GM19467 (cell line): Measurements from ENCODE around the gene XRCC5.
"Not testable (repeated sequence)": the region's sequence is repeated elsewhere in the genome, so short reads cannot be mapped to it uniquely, and the experiment has no call there.

Source experiments
- ATAC-seq: cut with Tn5 transposase; IDR thresholded peaks from one replicate; pipeline ENCODE4 v1.9.1; 2021; ENCODE audit warnings: mild to moderate bottlenecking, moderate library complexity; ENCODE audit not compliant: unreplicated experiment

The XRCC5 gene

DNA sequence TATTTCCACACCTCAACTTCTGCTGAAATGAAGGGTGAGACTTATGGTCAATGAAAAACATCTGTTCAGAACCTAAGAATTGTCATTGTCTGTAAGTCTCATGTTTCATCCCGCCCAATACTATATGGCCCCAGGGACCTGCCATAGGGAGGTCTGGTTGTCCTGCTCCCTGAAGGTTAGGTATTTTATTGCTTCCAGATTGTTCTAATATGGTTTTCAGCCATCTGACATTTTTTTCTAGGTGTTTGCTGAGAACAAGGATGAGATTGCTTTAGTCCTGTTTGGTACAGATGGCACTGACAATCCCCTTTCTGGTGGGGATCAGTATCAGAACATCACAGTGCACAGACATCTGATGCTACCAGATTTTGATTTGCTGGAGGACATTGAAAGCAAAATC is 7.3 kb downstream of the XRCC5 start:
- no peak for ATAC-seq

DNA sequence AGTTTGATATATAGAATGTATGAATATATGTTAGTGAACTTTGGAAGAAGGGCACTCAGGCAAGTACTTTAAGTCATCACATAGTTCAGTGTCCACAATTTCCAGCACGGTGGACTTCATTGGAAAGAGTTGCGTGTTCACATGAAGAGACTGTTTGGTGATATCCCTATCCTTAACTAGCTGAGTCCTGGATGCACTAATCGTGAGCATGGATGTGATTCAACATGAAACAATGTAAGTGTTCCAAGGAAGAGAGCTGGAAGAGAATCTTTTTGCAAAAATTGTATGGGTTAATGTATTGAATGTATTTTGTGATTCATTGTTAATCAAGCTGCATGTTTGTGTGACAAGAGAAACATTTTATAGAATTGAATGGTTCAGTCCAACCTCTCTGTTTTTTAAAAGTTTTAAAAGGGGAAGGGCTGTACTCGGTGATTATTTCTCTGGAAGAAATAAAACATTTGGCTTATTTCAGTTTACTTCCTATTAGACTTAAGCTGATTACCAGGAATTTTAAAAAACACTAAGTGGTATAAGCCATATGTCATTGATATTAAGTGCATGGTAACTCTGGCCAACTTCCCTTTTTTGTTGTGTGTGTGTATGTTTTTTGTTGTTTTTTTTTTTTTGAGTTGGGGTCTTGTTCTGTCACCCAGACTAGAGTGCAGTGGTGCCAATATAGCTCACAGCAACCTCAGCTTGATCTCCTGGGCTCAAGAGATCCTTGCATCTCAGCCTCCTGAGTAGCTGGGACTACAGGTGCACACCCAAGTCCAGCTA is 8.6 kb downstream of the XRCC5 start:
- no peak for ATAC-seq

DNA sequence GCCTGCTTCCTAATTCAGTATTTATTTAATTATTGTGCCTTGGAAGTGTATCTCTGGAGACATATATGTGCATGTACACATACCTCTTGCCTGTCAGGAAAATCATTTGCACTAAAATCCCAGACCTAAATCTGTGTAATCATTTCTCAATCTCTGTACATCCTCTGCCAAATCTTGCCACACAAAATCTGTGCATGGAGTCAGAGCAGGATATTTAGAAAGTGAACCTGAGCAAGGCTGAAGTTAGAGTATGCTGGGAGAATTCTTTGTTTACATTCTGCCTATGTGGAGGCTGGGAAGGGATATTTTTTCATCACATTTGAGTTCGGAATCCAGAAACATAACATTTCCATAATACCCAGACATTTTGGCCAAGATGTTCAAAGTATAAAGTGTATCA is 9.3 kb downstream of the XRCC5 start:
- ATAC-seq: no peak

DNA sequence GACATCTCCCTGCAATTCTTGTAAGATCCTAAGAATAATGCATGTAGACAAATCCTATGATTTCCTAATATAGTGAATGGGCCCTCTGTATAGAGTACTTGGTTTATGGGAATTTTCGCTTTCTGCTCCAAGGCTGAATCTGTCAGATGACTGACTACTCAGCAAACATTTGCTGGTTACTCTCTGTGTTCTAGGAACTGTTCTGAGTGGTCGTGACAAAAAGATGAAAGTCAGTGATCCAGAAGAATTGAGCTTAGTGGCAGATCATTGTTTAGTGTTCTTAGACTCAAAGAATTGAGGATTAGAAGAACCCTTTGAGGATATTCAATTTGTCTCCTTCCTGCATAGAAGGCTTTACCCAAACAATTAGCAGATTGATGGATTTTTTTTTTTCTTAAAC is 10.0 kb downstream of the XRCC5 start:
- no peak for ATAC-seq

DNA sequence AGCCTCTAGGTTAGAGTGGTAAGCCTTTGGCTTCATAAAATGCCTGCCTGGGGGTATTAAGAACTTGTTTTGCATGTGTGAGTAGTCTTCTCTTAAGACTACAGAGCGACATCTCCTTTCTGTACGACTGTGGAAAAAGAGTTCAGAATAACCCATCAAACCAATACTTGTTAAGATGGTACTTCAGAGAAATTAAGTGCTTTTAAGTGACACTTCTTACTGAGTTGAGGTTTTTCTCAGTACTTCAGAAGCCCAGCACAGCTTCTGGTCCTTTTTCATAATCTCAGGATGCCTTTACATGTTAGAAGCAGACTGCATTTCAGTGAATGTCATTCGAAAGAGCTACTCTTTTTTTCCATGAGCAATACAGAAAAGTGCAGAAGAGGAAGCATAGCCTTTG is 10.8 kb downstream of the XRCC5 start:
- ATAC-seq: no peak

DNA sequence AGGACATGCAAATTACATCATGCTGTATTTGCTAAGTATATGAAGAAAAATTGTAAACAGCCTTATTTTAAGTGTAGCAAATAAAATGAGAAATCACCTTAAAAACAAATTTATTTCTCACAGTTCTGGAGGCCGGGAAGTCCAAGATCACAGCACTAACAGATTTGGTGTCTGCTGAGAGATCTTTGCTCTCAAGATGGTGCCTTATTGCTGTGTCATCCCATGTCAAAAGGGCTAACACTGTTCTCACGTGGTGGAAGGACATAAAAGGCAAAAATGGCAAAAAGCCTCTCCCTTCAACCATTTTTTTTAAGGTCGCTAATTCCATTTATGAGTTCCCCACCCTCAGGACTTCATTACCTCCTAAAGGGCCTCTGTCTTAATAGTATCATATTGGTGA is 12.1 kb downstream of the XRCC5 start:
- ATAC-seq: no peak

DNA sequence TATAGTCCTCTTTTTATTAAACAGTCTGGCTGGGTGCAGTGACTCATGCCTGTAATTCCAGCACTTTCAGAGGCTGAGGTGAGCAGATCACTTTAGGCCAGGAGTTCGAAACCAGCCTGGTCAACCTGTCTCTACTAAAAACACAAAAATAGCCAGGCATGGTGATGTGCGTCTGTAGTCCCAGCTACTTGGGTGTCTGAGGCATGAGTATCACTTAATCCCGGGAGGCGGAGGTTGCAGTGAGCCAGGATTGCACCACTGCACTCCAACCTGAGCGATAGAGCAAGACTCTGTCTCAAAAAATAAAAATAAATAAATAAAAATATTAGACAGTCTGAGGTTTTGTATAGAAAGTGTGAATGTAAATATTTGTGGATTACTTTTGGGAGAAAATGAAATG is 17.8 kb downstream of the XRCC5 start:
- no peak for ATAC-seq

DNA sequence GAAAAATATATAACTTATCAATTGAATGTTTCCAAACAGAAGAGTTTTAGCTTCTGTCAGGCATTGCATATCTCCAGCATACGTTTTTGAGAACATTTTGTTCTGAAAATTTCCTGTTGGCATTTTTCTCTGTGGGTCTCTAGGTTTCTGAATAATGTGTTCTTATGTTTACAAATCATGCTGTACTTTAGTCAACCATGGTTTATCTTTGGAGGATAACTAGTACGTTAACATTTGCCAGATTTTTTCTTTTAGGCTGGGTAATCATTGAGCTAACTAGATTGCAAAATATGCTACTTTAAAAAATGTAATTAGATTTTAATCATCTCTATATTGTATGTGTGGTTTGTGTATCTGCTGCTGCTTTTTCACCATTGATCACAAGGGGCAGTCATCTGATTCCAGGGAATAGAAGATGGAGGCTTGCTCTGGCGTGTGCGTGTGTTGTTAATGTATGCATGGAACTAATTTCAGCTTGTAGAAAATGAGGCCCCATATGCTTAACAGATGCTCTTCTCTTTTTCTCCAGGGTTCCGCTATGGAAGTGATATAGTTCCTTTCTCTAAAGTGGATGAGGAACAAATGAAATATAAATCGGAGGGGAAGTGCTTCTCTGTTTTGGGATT is 21.3 kb downstream of the XRCC5 start:
- no peak for ATAC-seq

DNA sequence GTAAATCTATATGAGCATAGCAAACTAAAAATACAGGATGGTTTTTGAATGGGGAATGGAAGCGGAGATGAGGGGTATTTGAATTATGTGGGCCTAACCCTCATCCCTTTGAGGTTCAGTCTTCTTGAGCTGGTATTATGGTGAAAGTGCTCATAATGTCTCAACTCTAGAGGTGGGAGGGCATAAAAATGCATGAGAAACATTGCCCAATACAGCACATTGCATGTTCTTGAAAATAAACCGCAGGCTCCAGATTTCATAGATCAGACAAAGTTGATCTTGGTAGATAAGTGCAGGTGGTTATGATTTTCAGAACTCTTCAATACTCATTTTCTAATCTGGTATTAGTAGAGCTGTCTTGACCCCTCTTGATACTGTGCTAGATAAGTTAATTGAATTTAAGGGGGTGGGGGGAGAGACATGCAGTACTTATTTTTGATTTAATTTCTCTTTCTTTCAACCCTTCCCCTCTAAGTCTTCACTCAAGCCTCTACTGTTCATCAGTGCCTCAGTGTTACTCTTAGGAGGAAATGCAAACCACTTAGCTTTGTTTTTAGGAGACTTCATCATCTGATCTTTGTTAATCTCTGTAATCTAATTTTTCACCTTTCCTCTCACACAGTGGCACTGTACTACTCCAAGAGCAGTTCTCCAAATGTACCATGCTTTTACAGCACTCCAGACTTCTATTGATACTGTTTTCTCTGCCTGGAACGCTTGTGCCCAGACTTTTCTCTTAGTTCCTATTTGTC is 22.2 kb downstream of the XRCC5 start:
- ATAC-seq: no peak

DNA sequence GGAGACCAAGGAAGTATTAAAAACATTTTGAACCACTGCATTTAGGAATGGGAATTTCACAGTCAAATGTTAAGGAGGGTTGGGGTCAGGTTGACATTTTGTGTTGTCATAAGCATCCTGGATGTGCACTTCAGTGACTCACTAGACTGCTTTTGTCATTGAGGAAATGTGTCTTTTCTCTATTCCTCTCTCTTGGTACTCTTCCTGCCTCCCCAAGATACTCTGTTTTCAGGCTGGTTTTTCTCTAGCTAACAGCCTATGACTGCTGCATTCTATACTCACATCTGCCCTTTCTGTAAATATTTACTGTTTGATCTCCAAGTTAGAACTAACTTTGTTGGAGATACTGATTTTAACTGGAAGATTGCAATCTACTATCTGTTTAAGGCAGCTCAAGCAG is 23.4 kb downstream of the XRCC5 start:
- ATAC-seq: no peak

DNA sequence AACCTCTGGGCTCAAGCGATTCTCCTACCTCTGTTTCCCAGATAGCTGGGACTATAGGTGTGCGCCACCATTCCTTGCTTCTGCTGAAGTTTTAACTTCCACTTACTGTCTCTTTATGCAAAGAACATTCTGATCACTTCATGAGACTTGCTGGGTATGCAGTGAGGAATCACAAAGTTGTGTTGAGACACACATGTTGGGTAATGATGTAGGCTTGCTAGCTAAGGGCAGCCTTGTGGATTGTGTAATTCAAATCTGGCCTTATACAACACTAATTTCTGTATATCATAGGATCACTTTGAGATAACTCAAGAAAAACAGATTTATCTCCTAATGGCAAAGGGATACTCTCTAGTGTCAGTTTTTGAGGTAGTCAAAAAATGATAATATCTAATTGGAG is 24.2 kb downstream of the XRCC5 start:
- no peak for ATAC-seq

DNA sequence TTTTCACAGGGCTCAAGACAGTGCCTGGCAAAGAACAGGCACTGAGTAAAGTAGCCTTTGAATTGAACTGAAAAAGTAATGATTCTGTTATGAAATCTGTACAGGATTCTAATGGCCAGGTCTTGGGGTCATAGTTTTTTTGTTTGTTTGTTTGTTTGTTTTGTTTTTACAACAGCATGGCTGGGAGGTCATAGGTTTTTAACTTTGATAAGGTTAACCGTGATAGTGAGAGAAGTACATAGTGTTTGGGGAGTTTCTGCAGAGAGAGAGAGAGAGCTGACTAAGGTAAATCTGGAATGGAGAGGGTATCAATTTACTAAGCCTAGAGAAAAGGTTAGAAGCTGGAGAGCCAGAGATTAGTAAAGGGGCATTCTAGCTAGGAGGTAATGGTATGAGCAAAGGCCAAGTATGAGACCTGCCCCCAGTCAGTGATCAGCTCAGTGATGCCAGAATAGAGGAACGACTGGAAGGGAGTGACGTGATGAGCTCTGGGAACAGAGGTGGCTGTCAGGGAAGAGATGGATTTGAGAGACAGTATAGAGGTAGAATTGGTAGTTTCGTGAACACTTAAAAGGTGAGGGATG is 25.9 kb downstream of the XRCC5 start:
- ATAC-seq: no peak

DNA sequence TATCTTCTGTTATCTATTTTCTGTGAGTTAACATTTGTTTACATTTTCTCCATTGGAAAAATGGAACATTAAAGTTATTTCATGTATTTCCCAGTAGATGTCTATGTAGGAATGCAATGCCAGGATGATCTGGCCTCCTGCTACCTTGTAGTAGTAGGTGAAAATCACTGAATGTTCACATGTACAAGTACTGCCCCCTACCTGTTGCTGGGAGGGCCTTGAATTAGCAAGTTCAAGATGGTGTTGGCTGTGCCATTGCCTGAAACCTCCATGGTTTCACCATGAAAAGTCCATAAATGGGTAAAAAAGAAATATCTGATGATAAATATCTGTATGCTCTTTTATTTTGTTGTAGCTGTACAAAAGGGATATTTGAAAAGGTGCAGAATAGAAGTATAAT is 30.7 kb downstream of the XRCC5 start:
- no peak for ATAC-seq

DNA sequence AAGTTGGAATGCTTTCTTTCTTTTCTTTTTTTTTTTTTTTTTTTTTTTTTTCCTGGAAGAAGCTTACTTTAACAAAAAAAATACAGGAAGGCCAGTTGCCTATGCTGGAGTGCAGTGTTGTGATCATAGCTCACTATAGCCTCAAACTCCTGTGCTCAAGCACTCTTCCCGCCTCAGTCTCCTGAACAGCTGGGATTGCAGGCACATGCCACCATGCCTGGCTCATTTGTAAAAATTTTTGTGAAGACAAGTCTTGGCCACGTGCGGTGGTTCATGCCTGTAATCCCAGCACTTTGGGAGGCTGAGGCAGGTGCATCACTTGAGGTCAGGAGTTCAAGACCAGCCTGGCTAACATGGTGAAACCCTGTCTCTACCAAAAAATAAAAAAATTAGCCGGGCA is 32.4 kb downstream of the XRCC5 start:
- ATAC-seq: not testable (repeated sequence)

DNA sequence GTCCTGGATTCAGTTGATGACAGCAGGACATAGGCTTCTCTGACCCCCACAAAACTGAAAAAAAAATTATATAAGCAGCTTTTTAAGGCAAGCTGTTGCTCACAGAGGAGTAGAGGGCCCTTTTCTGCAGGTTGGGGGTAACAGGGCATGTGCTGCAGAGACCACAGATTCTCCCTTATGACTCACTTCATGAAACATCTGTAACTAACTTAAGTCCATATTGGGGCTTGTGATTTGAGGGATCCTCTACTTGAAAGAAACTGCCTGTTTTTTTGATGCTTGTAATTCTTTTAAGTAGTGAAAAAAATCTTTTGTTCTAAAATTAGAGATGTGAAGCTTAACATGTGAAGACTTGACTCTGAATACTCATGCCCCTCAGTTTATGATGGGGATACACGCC is 33.4 kb downstream of the XRCC5 start:
- peak; percentile 86 for ATAC-seq

DNA sequence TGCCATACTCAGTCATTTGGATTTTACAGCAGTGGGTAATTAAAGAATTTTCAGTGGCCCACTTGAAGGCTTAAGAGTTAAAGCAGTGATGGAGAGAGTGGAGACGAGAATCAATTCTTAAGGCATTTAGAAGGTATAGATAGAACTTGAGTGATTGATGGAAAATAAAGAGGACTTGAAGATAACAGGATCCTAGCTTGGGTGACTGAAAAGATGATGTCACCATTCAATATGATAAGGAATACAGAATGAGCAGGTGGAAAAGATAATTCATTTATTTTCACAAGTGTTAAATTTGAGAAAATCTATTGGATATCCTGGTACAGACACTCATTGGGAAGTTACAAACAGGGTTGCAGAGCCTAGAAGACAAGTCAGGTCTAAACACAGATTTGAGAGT is 35.2 kb downstream of the XRCC5 start:
- no peak for ATAC-seq

DNA sequence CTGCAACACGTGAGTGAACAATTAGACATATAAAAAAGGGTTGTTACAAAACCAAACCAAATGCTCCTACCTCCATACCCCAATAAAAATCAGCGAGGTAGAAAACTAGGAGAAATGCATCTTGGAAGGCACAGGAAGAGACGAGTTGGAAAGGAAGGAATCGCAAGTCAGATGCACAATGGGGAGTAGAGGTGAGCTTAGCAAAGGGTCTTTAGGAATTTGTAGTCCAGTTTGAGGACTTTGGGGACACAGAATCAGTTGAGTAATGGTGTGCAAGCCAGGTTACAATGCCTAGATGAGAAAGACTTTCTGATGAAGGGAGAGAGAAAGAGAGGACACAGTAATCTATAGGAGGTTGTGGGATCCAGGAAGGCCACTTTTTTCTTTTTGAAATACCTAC is 35.7 kb downstream of the XRCC5 start:
- ATAC-seq: no peak

DNA sequence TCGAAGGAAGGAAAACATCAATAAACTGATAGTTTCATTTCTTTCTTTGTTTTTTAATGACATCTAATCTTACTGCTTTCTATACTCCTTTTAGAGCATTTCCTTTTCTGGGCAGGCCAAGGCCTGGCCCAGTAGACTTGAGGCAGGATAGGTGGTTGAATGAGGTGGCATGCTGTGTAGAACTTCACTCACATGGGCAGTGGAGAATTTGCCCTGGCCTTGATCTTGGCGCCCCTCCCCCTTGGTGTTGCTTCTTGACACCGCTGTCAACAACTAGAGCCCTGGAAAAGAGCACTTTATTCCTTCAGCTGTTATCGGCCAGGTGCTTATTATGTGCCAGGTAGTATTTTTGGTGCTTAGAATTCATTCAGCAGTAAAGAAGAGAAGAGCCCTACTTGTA is 37.4 kb downstream of the XRCC5 start:
- ATAC-seq: no peak

DNA sequence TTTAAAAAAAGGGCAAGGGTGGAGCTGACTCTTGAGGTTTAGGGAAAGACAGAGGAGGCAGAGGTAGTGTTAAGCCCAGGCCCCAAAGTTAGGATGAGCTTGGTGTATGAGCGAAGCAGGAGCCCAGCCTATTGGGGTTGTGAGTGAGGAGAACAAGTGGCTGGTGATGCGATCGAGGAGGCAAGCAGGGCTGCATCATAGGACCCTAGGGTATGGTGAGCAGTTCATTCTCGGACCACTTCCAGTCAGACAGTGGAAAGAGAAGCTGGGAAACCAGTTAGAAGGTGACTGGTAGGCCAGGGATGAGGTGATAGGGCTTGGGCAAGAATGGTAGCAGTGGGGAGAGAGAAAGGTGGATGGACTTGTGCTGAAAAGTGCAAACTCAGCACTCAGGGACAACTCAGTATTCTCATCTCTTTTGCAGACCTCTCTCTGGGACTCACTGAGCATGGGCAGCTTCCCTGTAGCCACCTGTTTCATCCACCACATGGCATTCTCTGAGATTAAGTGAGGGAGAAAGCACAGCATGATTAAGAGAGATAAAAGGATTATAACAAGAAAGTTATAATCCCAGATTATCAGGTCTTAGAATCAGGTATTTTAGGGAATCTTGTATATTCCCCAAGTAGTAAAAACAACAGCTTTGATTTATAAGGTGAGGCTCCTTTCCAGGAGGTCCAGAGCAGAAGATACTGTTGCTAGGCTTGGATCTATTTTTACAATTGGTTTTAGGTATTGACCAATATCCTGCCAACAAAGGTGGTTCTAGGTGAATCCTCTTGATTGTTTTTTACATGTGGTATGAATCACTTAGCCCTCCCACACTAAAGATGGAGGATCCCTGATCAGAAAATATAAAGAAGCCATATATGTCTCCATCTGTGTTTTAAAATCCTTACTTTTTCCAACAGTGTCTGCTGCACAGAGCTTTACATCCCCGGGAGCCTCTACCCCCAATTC is 38.3 kb downstream of the XRCC5 start:
- no peak for ATAC-seq

DNA sequence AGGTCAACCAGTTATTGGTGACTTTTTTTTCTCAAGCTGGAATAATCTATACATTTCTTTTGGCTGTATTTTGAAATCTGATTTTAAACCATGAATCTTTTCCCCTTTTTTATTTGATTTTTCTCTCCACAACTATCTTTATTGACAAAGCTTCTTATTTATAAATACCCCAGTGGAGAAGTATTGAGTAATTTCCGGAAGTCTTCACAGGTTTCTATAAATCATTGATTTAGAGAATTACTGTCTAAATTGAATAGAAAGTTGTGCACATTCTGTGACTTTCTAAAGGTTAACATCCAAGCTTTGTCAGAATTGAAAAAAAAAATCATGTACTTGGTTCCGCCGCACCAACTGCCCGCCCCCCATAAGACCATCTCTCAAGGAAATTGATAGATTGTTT is 39.8 kb downstream of the XRCC5 start:
- no peak for ATAC-seq

DNA sequence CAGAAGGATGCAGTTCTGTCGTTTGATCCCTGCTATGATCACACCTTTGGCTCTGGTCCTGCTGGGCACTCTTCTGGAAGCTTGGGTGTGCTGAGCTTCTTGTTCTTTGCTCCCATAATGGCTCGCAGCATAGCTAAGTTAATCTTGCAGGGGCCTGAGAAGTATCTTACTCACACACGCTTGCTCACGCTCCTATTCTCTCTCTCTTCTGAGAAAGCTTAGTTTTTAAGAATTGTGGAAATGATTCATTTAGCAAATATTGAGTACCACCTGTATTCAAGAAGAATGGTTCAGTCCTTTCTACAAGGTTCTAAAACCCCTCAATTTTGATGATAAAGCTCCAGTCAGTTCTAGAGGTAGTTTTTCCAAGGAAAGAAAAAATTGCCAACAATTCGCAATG is 40.6 kb downstream of the XRCC5 start:
- ATAC-seq: no peak
